H9 (cell line): ENCODE data around the gene MAP3K1. TPM values are rescaled to one million over a fixed set of nuclear protein-coding genes. Genes with fewer than 3 reads are reported as not detected.

Source experiments
- DNase-seq: peaks from one replicate; pipeline ENCODE4 v3.0.0-alpha.2; 2017
- H2AFZ ChIP-seq: one replicate; pipeline ENCODE4 v1.6.1; 2013; ENCODE audit warnings: mild to moderate bottlenecking, low read length, control low read depth, moderate library complexity
- H2AK5ac ChIP-seq: 2 replicates; pipeline ENCODE4 v1.6.1; 2013; ENCODE audit warnings: low read length, control low read depth, mixed read lengths; ENCODE audit not compliant: insufficient read length
- H2BK120ac ChIP-seq: one replicate; pipeline ENCODE4 v1.6.1; 2013; ENCODE audit warnings: low read depth, mild to moderate bottlenecking, low read length, control low read depth, inconsistent platforms; ENCODE audit not compliant: poor library complexity, severe bottlenecking
- H2BK12ac ChIP-seq: 2 replicates; pipeline ENCODE4 v1.6.1; 2013; ENCODE audit warnings: low read length, control low read depth, mixed read lengths, low read depth; ENCODE audit not compliant: insufficient read length
- H2BK15ac ChIP-seq: 2 replicates; pipeline ENCODE4 v1.6.1; 2013; ENCODE audit warnings: low read depth, low read length, control low read depth
- H2BK20ac ChIP-seq: one replicate; pipeline ENCODE4 v1.6.1; 2013; ENCODE audit warnings: low read depth, mild to moderate bottlenecking, low read length, control low read depth, inconsistent platforms; ENCODE audit not compliant: poor library complexity, severe bottlenecking
- H2BK5ac ChIP-seq: 2 replicates; pipeline ENCODE4 v1.6.1; 2013; ENCODE audit warnings: low read length, control low read depth, mixed read lengths; ENCODE audit not compliant: insufficient read length
- H3K14ac ChIP-seq: 2 replicates; pipeline ENCODE4 v1.6.1; 2013; ENCODE audit warnings: low read length, control low read depth; ENCODE audit not compliant: insufficient read depth
- H3K18ac ChIP-seq: 2 replicates; pipeline ENCODE4 v1.6.1; 2013; ENCODE audit warnings: low read depth, mild to moderate bottlenecking, mixed read lengths, low read length, control low read depth; ENCODE audit not compliant: insufficient read length
- H3K23ac ChIP-seq: 2 replicates; pipeline ENCODE4 v1.6.1; 2013; ENCODE audit warnings: low read length, control low read depth, mixed read lengths, low read depth; ENCODE audit not compliant: insufficient read length
- H3K23me2 ChIP-seq: 2 replicates; pipeline ENCODE4 v1.6.1; 2013; ENCODE audit warnings: low read depth, mild to moderate bottlenecking, mixed read lengths, low read length, control low read depth; ENCODE audit not compliant: insufficient read length, poor library complexity, severe bottlenecking
- H3K27ac ChIP-seq: 2 replicates; pipeline ENCODE4 v1.5.1; 2013; ENCODE audit warnings: low read length, control low read depth, mixed read lengths, low read depth; ENCODE audit not compliant: insufficient read length
- H3K27me3 ChIP-seq: 2 replicates; pipeline ENCODE4 v1.6.1; 2013; ENCODE audit warnings: low read length, control low read depth, inconsistent platforms; ENCODE audit not compliant: insufficient read depth
- H3K4ac ChIP-seq: 2 replicates; pipeline ENCODE4 v1.6.1; 2013; ENCODE audit warnings: low read depth, mild to moderate bottlenecking, control low read depth, inconsistent platforms, low read length, moderate library complexity
- H3K4me1 ChIP-seq: 2 replicates; pipeline ENCODE4 v1.6.1; 2013; ENCODE audit warnings: low read length, control low read depth, inconsistent platforms; ENCODE audit not compliant: insufficient read depth
- H3K4me2 ChIP-seq: 2 replicates; pipeline ENCODE4 v1.6.1; 2013; ENCODE audit warnings: low read length, control low read depth, mixed read lengths; ENCODE audit not compliant: insufficient read length, insufficient read depth
- H3K56ac ChIP-seq: 2 replicates; pipeline ENCODE4 v1.6.1; 2013; ENCODE audit warnings: low read depth, mild to moderate bottlenecking, mixed read lengths, low read length, control low read depth; ENCODE audit not compliant: insufficient read length
- H3K79me1 ChIP-seq: 2 replicates; pipeline ENCODE4 v1.6.1; 2013; ENCODE audit warnings: low read depth, mild to moderate bottlenecking, moderate library complexity, low read length, control low read depth, inconsistent platforms; ENCODE audit not compliant: insufficient read depth, poor library complexity, severe bottlenecking
- H3K79me2 ChIP-seq: 2 replicates; pipeline ENCODE4 v1.6.1; 2013; ENCODE audit warnings: low read length, control low read depth, inconsistent platforms; ENCODE audit not compliant: insufficient read depth
- H3K9ac ChIP-seq: 2 replicates; pipeline ENCODE4 v1.6.1; 2013; ENCODE audit warnings: low read length, control low read depth, mixed read lengths; ENCODE audit not compliant: insufficient read length; ENCODE audit errors: extremely low read depth
- H3K9me3 ChIP-seq: one replicate; pipeline ENCODE4 v1.6.1; 2013; ENCODE audit warnings: low read depth, low read length, inconsistent platforms; ENCODE audit not compliant: control insufficient read depth
- H3T11ph ChIP-seq: one replicate; pipeline ENCODE4 v1.6.1; 2013; ENCODE audit warnings: mild to moderate bottlenecking, low read length, control low read depth, inconsistent platforms
- H4K20me1 ChIP-seq: one replicate; pipeline ENCODE4 v1.6.1; 2013; ENCODE audit not compliant: control insufficient read depth, insufficient read length, insufficient read depth
- H4K5ac ChIP-seq: 2 replicates; pipeline ENCODE4 v1.6.1; 2013; ENCODE audit warnings: low read depth, mild to moderate bottlenecking, mixed read lengths, low read length, control low read depth; ENCODE audit not compliant: insufficient read length
- H4K8ac ChIP-seq: replicated peaks from 2 replicates; pipeline ENCODE4 v1.6.1; 2013; ENCODE audit warnings: low read length, control low read depth, mixed read lengths, low read depth; ENCODE audit not compliant: insufficient read length
- H4K91ac ChIP-seq: 2 replicates; pipeline ENCODE4 v1.6.1; 2013; ENCODE audit warnings: low read depth, mild to moderate bottlenecking, moderate library complexity, mixed read lengths, low read length, control low read depth; ENCODE audit not compliant: insufficient read length
- H3K27ac Mint-ChIP-seq, 3 experiments: 2 replicates in 2 of 3; 3 replicates in 1 of 3; pipeline ENCODE4 v1.8.0; 2020 to 2021; ENCODE audit warnings: mixed read lengths in 3 of 3, mild to moderate bottlenecking in 1 of 3, moderate library complexity in 1 of 3
- H3K27me3 Mint-ChIP-seq: 2 replicates; pipeline ENCODE4 v1.8.0; 2021; ENCODE audit warnings: low read depth, mild to moderate bottlenecking, moderate library complexity, mixed read lengths
- H3K36me3 Mint-ChIP-seq, 3 experiments: 2 replicates in 2 of 3; 3 replicates in 1 of 3; pipeline ENCODE4 v1.8.0; 2020 to 2021; ENCODE audit warnings: low read depth in 3 of 3, mixed read lengths in 3 of 3; ENCODE audit not compliant: insufficient read depth in 1 of 3
- H3K4me1 Mint-ChIP-seq, 2 experiments: 2 replicates each; pipeline ENCODE4 v1.8.0; 2020; ENCODE audit warnings: mixed read lengths in 2 of 2
- H3K4me3 Mint-ChIP-seq, 2 experiments: 2 replicates in 1 of 2; 3 replicates in 1 of 2; pipeline ENCODE4 v1.8.0; 2020 to 2021; ENCODE audit warnings: mild to moderate bottlenecking in 2 of 2, mixed read lengths in 2 of 2, moderate library complexity in 1 of 2
- H3K9me3 Mint-ChIP-seq, 2 experiments: 2 replicates in 1 of 2; 3 replicates in 1 of 2; pipeline ENCODE4 v1.8.0; 2020; ENCODE audit warnings: mild to moderate bottlenecking in 2 of 2, mixed read lengths in 2 of 2, moderate library complexity in 1 of 2
- WGBS: extraction: QIAGEN DNeasy Blood & Tissue Kit; methylation state at CpG from one replicate; pipeline ENCODE4 v1.1.7; 2013; ENCODE audit warnings: missing lambda C conversion rate, low lambda C conversion rate, mixed read lengths; ENCODE audit not compliant: insufficient read length; ENCODE audit errors: extremely low coverage; 5-methylcytosine and 5-hydroxymethylcytosine counted together
- long read RNA-seq: library from polyadenylated mRNA; unstranded; transcript quantifications from one replicate; pipeline ENCODE4 v2.0.0, GENCODE V29; 2020
- total RNA-seq: library from RNA; stranded (reverse); gene quantifications from 2 replicates; pipeline ENCODE4 v1.2.1, GENCODE V29; 2021
- TF ChIP-seq, protein P1 (sequence below): fragments of 200-600 bp; sonication (generic); conservative IDR thresholded peaks from 3 replicates; pipeline ENCODE4 v1.8.0; 2021; ENCODE audit warnings: antibody characterized with exemption, mild to moderate bottlenecking

The MAP3K1 gene
- 11.1 TPM in 2 replicates for total RNA-seq
- long read RNA-seq, partial matches to known transcripts: 4 of 4 reads
- long read RNA-seq, other reads (novel, unspliced or antisense): 0 of 4 reads

DNA sequence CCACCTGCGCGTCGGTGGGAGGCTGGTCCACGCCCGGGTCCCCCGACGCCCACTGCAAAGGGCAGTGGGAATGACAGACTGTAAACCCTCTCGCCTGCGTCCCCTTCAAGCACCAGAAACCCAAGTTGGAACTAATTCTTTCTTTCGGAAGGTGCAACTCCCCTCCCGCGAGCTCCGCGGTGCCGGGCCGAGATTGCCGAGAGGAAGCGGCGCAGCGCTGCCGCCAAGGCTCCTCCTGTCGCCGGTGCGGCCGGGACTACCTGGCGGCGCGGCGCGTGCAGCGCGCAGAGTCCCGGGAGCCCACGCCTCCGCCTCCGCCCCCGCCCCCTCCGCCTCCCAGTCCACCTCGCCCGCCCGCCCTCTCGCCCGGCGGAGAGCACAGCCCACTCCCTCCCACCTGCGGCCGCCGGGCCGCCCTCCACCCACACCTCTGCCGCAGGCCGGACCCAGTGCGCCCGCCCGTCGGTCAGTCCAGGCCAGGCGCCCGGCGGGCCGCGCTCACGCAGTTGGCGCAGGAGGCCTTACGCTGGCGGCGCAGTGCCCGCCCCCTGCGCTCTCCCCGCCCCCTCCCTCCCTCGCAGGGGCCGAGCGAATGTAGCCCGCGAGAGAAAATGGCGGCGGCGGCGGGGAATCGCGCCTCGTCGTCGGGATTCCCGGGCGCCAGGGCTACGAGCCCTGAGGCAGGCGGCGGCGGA is at the start of gene MAP3K1:
TSS of gene MAP3K1 (plus strand) at position 587 of the 695 bp plus-strand sequence. CDS start at position 612, 25 bp downstream.
- Histone ChIP-seq H3K4me2 (peak within 1 kb of the TSS; percentile 73), H3K18ac (no peak within 1 kb of the TSS), H4K20me1 (no peaks in the 10 kb centered on the region), H2BK12ac (no peak within 1 kb of the TSS), H3K9me3 (no peaks in the 10 kb centered on the region), H3K56ac (no peak within 1 kb of the TSS), H3K27me3 (peaks cover 4% of the 10 kb centered on the region; the same call in 1 of the 2 replicates), H2BK20ac (no peak within 1 kb of the TSS), H2AK5ac (no peak within 1 kb of the TSS), H4K5ac (no peak within 1 kb of the TSS), H3K23me2 (peaks cover 7% of the 10 kb centered on the region), H2AFZ (no peak within 1 kb of the TSS), H3K27ac (no peak within 1 kb of the TSS), H3T11ph (no peak within 1 kb of the TSS), H3K4me1 (peaks cover 2% of the 10 kb centered on the region; the same call in 1 of the 2 replicates), H4K91ac (no peak within 1 kb of the TSS), H3K79me2 (no peaks in the 10 kb centered on the region), H2BK120ac (no peak within 1 kb of the TSS), H2BK5ac (no peak within 1 kb of the TSS), H3K9ac (peak within 1 kb of the TSS; percentile 27), H3K23ac (no peak within 1 kb of the TSS), H4K8ac (no peak within 1 kb of the TSS), H3K79me1 (peaks cover 3% of the 10 kb centered on the region), H2BK15ac (no peak within 1 kb of the TSS), H3K4ac (no peak within 1 kb of the TSS), H3K14ac (no peak within 1 kb of the TSS; the same call in 1 of the 2 replicates)
- Mint-ChIP-seq H3K36me3 (no peaks in the 10 kb centered on the region), H3K4me1 (peaks cover 29 to 37% of the 10 kb centered on the region in 2 experiments), H3K9me3 (no peaks in the 10 kb centered on the region; a peak in 1 of 5 replicates), H3K27me3 (peaks cover 32% of the 10 kb centered on the region), H3K27ac (no peak within 1 kb of the TSS), H3K4me3 (peak within 1 kb of the TSS; percentile 77 to 88)
- TF ChIP-seq, protein P1, sequence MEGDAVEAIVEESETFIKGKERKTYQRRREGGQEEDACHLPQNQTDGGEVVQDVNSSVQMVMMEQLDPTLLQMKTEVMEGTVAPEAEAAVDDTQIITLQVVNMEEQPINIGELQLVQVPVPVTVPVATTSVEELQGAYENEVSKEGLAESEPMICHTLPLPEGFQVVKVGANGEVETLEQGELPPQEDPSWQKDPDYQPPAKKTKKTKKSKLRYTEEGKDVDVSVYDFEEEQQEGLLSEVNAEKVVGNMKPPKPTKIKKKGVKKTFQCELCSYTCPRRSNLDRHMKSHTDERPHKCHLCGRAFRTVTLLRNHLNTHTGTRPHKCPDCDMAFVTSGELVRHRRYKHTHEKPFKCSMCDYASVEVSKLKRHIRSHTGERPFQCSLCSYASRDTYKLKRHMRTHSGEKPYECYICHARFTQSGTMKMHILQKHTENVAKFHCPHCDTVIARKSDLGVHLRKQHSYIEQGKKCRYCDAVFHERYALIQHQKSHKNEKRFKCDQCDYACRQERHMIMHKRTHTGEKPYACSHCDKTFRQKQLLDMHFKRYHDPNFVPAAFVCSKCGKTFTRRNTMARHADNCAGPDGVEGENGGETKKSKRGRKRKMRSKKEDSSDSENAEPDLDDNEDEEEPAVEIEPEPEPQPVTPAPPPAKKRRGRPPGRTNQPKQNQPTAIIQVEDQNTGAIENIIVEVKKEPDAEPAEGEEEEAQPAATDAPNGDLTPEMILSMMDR: no peak
- WGBS: no CpG with 5 or more reads among the region's 87 CpGs
- peak; percentile 80 for DNase-seq
